CD4-positive, alpha-beta T cell treated with Interleukin-6 at 100 ng/mL for 8 hours (primary cell): Measurements from ENCODE around the gene NKX3-2.

ENCODE experiments used
- DNase-seq: peaks from one replicate; pipeline ENCODE4 v3.0.0-alpha.2; 2020; ENCODE audit warnings: mixed read lengths, low spot score

Gene NKX3-2

GRCh38 chr4:13504374-13504773 is 39.9 kb downstream of the NKX3-2 start:
- no peak for DNase-seq

- DNase-seq = no peak
Observed at GRCh38 chr4:13498469-13498868, 45.8 kb downstream of the NKX3-2 start.

GRCh38 chr4:13496605-13497004 is 47.7 kb downstream of the NKX3-2 start:
- no peak for DNase-seq

- no peak for DNase-seq
Observed at GRCh38 chr4:13495753-13496152, 48.6 kb downstream of the NKX3-2 start.

- DNase-seq = no peak
Observed at GRCh38 chr4:13493793-13494192, 50.5 kb downstream of the NKX3-2 start.

GRCh38 chr4:13492747-13493146 is 51.6 kb downstream of the NKX3-2 start:
- no peak for DNase-seq
